ENCODE results near the gene ADAM8.

ADAM8 gene

GRCh38 chr10:133212853-133213494 is 63.7 kb downstream of the ADAM8 start:
- no peak overlapping the region for H3K4me3 ChIP-seq (replicated peaks in 1 of 2; ENCODE audit: low read depth in 2 of 2, low read length in 2 of 2)
- no peak for DNase-seq (ENCODE audit: low read depth in 2 of 2)
- TF ChIP-seq CTCF (IDR thresholded peaks at IDR 0.05; ENCODE audit: low read depth, low read length): no peak
